Uterus (tissue), 4 donors: ENCODE data around the gene ZNF587B. TPM values are rescaled to one million over a fixed set of nuclear protein-coding genes. Genes with fewer than 3 reads are reported as not detected.
"Not testable (repeated sequence)": the region's sequence is repeated elsewhere in the genome, so short reads cannot be mapped to it uniquely, and the experiment has no call there.

Source experiments
- DNase-seq, 2 donors: peaks; one replicate each; pipeline ENCODE4 v3.0.0-alpha.2; 2019 to 2020
- H3K27ac ChIP-seq, 2 donors: fragments of 200-600 bp; sonication (generic); 1 replicate in 1 of 2; 2 replicates in 1 of 2; pipeline ENCODE4 v1.5.1; 2016 to 2018
- H3K27me3 ChIP-seq, 2 donors: fragments of 200-600 bp; sonication (generic); one replicate each; pipeline ENCODE4 v1.5.1; 2018 to 2019; ENCODE audit warnings: control low read depth in 1 of 2
- H3K36me3 ChIP-seq, 2 donors: fragments of 200-600 bp; sonication (generic); one replicate each; pipeline ENCODE4 v1.5.1; 2019; ENCODE audit warnings: control low read depth in 1 of 2
- H3K4me1 ChIP-seq, 2 donors: fragments of 200-600 bp; sonication (generic); one replicate each; pipeline ENCODE4 v1.5.1; 2018 to 2019; ENCODE audit warnings: control low read depth in 1 of 2
- H3K4me3 ChIP-seq, 2 donors: fragments of 200-600 bp; sonication (generic); 1 replicate in 1 of 2; 2 replicates in 1 of 2; pipeline ENCODE4 v1.5.1; 2018 to 2019; ENCODE audit warnings: mild to moderate bottlenecking in 1 of 2
- H3K9me3 ChIP-seq, 2 donors: fragments of 200-600 bp; sonication (generic); one replicate each; pipeline ENCODE4 v1.5.1; 2019; ENCODE audit warnings: control low read depth in 1 of 2
- POLR2A ChIP-seq, 2 donors: fragments of 450-650 bp; IDR thresholded peaks; one replicate each; pipeline ENCODE4 v1.6.1; 2016; ENCODE audit warnings: antibody characterized with exemption in 2 of 2, mild to moderate bottlenecking in 1 of 2, moderate library complexity in 1 of 2
- intact Hi-C: fragments of 100-400 bp; cut with DNase I; formaldehyde crosslinking; loops from one replicate; pipeline ENCODE4 v1.15.1; 2023; ENCODE audit warnings: low total_unique reads
- total RNA-seq, 4 donors: library from RNA; depleted of rRNA in 3 of 4; stranded (reverse); fragments of >200 nt in 3 of 4; gene quantifications; one replicate each; pipeline versions ENCODE4 v1.1.0 to v1.2.4, GENCODE V29; 2014 to 2023
- TF ChIP-seq, protein P1 (sequence below), 4 experiments: fragments of 200-600 bp in 2 of 4; fragments of 450-650 bp in 2 of 4; sonication (generic) in 2 of 4; IDR thresholded peaks; one replicate each; pipeline ENCODE4 v1.5.1; 2016 to 2019; ENCODE audit warnings: antibody characterized with exemption in 4 of 4, mild to moderate bottlenecking in 2 of 4, moderate library complexity in 1 of 4
- donor health status: DM: yes; HTN: yes; CAD: no.

Gene ZNF587B
- total RNA-seq, 4 donors from 2014 or later, result 5.9 to 30.6 (median 15.0) TPM

DNA sequence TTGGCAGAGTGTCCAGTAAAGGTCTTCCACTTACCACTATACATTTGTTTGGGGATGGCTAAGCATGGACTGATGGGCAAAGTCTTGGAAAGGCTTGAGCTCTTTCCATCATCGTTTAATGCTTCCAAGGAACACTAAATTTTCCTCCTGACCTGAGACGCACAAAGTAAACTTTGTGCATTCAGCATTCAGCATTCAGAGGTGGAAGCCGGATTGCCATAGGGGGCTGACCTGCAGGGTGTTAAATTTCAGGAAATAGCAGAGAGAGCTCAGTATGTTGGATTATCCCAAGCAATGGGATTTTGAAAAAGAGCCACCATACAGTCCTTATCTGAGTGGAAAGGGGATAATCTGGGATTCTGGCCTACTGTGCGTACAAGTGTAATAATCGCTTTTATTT, 29.4 kb upstream of the ZNF587B start:
- H3K4me3 ChIP-seq, result no peak overlapping the region
- H3K4me1 ChIP-seq, result no peaks in the 10 kb centered on the region
- TF ChIP-seq, protein P1, sequence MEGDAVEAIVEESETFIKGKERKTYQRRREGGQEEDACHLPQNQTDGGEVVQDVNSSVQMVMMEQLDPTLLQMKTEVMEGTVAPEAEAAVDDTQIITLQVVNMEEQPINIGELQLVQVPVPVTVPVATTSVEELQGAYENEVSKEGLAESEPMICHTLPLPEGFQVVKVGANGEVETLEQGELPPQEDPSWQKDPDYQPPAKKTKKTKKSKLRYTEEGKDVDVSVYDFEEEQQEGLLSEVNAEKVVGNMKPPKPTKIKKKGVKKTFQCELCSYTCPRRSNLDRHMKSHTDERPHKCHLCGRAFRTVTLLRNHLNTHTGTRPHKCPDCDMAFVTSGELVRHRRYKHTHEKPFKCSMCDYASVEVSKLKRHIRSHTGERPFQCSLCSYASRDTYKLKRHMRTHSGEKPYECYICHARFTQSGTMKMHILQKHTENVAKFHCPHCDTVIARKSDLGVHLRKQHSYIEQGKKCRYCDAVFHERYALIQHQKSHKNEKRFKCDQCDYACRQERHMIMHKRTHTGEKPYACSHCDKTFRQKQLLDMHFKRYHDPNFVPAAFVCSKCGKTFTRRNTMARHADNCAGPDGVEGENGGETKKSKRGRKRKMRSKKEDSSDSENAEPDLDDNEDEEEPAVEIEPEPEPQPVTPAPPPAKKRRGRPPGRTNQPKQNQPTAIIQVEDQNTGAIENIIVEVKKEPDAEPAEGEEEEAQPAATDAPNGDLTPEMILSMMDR (IDR thresholded peaks at IDR 0.05), result no peak
- TF ChIP-seq POLR2A (IDR thresholded peaks at IDR 0.05), result no peak
- no peak overlapping the region for H3K27ac ChIP-seq
- no peaks in the 10 kb centered on the region for H3K27me3 ChIP-seq
- H3K9me3 ChIP-seq, result no peaks in the 10 kb centered on the region
- no peak for DNase-seq
- intact Hi-C loops, result no loop called here
- H3K36me3 ChIP-seq, result no peaks in the 10 kb centered on the region

- Histone ChIP-seq H3K9me3 (no peaks in the 10 kb centered on the region), H3K4me1 (no peaks in the 10 kb centered on the region), H3K27me3 (no peaks in the 10 kb centered on the region), H3K4me3 (no peak overlapping the region), H3K27ac (no peak overlapping the region), H3K36me3 (no peaks in the 10 kb centered on the region)
- intact Hi-C loops, result no loop called here
- no peak for TF ChIP-seq POLR2A (IDR thresholded peaks at IDR 0.05)
- TF ChIP-seq, protein P1 (IDR thresholded peaks at IDR 0.05), result no peak
- no peak for DNase-seq
Observed at GRCh38 chr19:57802269-57802668, 27.8 kb upstream of the ZNF587B start.

DNA sequence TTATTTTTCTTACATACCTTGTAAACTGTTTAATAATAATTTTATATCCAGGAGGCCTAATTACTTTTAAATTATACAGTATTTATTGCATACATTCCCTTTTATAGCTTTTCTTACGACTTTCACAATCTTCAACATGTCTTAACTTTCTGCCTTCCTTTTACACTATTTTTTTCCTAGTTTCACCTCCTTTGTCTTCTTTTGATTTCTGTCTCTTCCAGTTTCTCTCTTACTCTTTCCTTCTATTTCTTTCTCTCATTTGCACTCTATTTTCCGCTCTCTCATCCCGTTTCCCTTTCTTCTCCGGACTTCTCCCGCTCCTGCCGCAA, 26.9 kb upstream of the ZNF587B start:
- no peaks in the 10 kb centered on the region for H3K4me1 ChIP-seq
- H3K27ac ChIP-seq, result peak overlapping the region; percentile 86
- TF ChIP-seq, protein P1 (IDR thresholded peaks at IDR 0.05), result no peak
- TF ChIP-seq POLR2A (IDR thresholded peaks at IDR 0.05), result no peak
- H3K27me3 ChIP-seq, result no peaks in the 10 kb centered on the region
- H3K36me3 ChIP-seq, result no peaks in the 10 kb centered on the region
- no peak for DNase-seq
- H3K9me3 ChIP-seq, result no peaks in the 10 kb centered on the region
- intact Hi-C loops, result no loop called here
- peak overlapping the region; percentile 41 to 49 for H3K4me3 ChIP-seq

DNA sequence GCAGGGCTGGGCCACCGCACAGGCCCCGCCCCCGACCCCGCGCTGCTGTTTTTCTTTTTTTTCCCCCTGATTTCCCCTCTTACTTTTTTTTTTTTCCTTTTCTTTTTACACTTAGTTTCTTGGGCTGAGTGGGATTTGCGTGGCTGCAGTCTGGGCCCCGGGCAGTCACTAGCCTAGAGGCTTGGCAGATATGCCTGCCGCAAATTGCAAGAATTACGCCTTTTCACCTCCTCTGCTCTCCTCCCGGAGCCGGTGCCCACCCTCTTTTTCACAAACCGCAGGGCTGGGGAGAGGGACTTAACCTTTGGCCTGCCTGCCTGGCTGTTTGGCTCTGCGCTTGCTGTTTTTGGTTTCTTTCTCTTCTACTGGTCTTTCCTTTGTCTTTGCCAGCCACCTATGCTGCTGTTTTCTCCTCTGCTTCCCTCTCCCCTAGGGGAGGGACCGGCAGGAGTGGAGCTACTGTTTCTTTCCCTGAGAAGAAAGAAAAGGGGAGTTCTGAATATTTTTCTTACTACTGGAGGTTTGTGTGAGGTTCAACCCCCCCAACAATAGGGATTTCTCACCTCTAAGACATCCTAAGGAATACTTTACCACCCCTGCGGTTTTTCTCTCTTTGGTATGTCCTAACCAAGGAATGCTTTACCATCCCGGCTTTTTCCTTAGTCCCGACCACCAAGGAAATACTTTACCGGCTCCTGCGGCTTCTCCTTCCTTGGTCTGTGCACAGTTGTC, 26.3 kb upstream of the ZNF587B start:
- H3K9me3 ChIP-seq, result no peaks in the 10 kb centered on the region
- no peaks in the 10 kb centered on the region for H3K36me3 ChIP-seq
- peak overlapping the region; percentile 41 to 49 for H3K4me3 ChIP-seq
- H3K27ac ChIP-seq, result peak overlapping the region; percentile 86
- no peaks in the 10 kb centered on the region for H3K4me1 ChIP-seq
- TF ChIP-seq, protein P1 (IDR thresholded peaks at IDR 0.05), result no peak
- no peak for TF ChIP-seq POLR2A (IDR thresholded peaks at IDR 0.05)
- no peaks in the 10 kb centered on the region for H3K27me3 ChIP-seq
- peak in 1 of 2 donors; percentile 23 for DNase-seq
- intact Hi-C loops, result no loop called here

- H3K27ac ChIP-seq, result no peak overlapping the region
- no peaks in the 10 kb centered on the region for H3K9me3 ChIP-seq
- no peaks in the 10 kb centered on the region for H3K4me1 ChIP-seq
- no peaks in the 10 kb centered on the region for H3K27me3 ChIP-seq
- no peak for TF ChIP-seq POLR2A (IDR thresholded peaks at IDR 0.05)
- TF ChIP-seq, protein P1 (IDR thresholded peaks at IDR 0.05), result no peak
- intact Hi-C loops, result no loop called here
- no peak overlapping the region for H3K4me3 ChIP-seq
- no peak for DNase-seq
- no peaks in the 10 kb centered on the region for H3K36me3 ChIP-seq
Observed at GRCh38 chr19:57807541-57807940, 22.6 kb upstream of the ZNF587B start.

- H3K27ac ChIP-seq, H3K36me3 ChIP-seq, H3K9me3 ChIP-seq, DNase-seq, H3K27me3 ChIP-seq, intact Hi-C loops, H3K4me3 ChIP-seq, H3K4me1 ChIP-seq: not testable (repeated sequence)
Observed at GRCh38 chr19:57810410-57811295, 19.4 kb upstream of the ZNF587B start.
